ENCODE measurements around the gene ZNF627.

DNA sequence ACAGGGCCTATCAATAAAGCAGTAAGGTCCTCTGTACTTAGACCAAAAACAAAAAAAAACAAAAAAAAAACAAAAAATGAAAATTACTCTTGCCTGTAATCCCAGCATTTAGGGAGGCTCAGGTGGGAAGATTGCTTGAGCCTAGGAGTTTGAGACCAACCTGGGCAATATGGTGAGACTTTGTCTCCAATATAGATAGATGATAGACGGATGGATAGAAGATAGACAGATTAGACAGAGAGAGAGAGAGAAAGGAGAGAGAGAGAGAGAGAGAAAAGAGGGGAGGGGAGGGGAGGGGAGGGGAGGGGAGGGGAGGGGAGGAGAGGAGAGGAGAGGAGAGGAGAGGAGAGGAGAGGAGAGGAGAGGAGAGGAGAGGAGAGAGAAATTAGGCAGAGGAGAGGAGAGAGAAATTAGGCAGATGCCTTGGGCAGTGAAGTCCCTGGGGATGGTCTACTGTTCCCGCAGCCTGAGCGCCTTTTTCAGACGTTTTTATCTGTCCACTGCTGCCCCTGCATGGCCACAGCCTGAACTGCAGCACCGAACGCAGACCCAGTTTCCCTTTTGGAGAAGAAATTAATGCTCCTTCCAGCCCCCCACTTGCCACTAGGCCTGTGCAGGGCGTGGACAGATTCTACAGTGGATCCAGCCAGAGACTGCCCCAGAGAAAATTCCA, 9.8 kb upstream of the ZNF627 start:
- TF ChIP-seq, protein P1, sequence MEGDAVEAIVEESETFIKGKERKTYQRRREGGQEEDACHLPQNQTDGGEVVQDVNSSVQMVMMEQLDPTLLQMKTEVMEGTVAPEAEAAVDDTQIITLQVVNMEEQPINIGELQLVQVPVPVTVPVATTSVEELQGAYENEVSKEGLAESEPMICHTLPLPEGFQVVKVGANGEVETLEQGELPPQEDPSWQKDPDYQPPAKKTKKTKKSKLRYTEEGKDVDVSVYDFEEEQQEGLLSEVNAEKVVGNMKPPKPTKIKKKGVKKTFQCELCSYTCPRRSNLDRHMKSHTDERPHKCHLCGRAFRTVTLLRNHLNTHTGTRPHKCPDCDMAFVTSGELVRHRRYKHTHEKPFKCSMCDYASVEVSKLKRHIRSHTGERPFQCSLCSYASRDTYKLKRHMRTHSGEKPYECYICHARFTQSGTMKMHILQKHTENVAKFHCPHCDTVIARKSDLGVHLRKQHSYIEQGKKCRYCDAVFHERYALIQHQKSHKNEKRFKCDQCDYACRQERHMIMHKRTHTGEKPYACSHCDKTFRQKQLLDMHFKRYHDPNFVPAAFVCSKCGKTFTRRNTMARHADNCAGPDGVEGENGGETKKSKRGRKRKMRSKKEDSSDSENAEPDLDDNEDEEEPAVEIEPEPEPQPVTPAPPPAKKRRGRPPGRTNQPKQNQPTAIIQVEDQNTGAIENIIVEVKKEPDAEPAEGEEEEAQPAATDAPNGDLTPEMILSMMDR (IDR thresholded peaks at IDR 0.05 in 8 of 11, conservative IDR thresholded peaks at IDR 0.05 in 3 of 11), result peak; percentile 85 to 96 (median 93)
- no peak for TF ChIP-seq POLR2AphosphoS5 (IDR thresholded peaks at IDR 0.05)
- no peak for TF ChIP-seq POLR2A (IDR thresholded peaks at IDR 0.05)

Measured in spleen (tissue), 7 donors.